Breast epithelium (tissue), 3 donors: ENCODE data around the gene EFNA3.

Experiments used
- POLR2A ChIP-seq: fragments of 450-650 bp; IDR thresholded peaks from one replicate; pipeline ENCODE4 v1.6.1; 2016; ENCODE audit warnings: antibody characterized with exemption, mild to moderate bottlenecking, moderate library complexity
- POLR2AphosphoS5 ChIP-seq, 3 donors: sonication (generic); formaldehyde crosslinking; IDR thresholded peaks; one replicate each; pipeline ENCODE4 v1.6.1; 2017; ENCODE audit warnings: antibody characterized with exemption in 3 of 3
- TF ChIP-seq, protein P1 (sequence below), 3 donors: fragments of 450-650 bp; IDR thresholded peaks; one replicate each; pipeline ENCODE4 v1.5.1; 2016 to 2017; ENCODE audit warnings: antibody characterized with exemption in 3 of 3, mild to moderate bottlenecking in 3 of 3, moderate library complexity in 3 of 3

DNA sequence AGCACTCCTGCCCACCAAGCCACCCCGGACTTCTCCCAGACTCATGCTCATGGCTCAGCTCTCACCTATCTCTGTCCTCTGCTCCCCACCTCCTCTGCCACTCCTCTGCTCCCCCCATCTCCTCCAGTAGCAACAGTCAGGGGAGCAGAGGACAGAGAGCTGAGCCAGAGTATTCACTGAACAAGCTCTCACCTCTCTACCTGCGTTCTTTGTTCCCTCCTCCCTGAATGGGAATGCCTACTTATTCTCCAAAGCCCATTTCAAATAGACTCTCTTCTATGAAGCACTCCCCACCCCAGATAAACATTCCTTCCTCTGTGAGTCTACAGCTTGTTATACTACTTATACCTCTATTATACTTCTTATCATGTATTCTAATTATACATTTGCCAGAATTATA lies 42.6 kb downstream of the EFNA3 start:
- TF ChIP-seq, protein P1, sequence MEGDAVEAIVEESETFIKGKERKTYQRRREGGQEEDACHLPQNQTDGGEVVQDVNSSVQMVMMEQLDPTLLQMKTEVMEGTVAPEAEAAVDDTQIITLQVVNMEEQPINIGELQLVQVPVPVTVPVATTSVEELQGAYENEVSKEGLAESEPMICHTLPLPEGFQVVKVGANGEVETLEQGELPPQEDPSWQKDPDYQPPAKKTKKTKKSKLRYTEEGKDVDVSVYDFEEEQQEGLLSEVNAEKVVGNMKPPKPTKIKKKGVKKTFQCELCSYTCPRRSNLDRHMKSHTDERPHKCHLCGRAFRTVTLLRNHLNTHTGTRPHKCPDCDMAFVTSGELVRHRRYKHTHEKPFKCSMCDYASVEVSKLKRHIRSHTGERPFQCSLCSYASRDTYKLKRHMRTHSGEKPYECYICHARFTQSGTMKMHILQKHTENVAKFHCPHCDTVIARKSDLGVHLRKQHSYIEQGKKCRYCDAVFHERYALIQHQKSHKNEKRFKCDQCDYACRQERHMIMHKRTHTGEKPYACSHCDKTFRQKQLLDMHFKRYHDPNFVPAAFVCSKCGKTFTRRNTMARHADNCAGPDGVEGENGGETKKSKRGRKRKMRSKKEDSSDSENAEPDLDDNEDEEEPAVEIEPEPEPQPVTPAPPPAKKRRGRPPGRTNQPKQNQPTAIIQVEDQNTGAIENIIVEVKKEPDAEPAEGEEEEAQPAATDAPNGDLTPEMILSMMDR (IDR thresholded peaks at IDR 0.05) = no peak
- TF ChIP-seq POLR2AphosphoS5 (IDR thresholded peaks at IDR 0.05) = no peak
- no peak for TF ChIP-seq POLR2A
